Endodermal cell (in vitro differentiated cells): ENCODE data around the gene BET1L. TPM values are rescaled to one million over a fixed set of nuclear protein-coding genes. Genes with fewer than 3 reads are reported as not detected.

ENCODE experiments used
- DNase-seq: peaks from one replicate; pipeline ENCODE4 v3.0.0-alpha.2; 2017
- H3K27ac ChIP-seq: 2 replicates; pipeline ENCODE4 v1.5.1; 2013; ENCODE audit warnings: mild to moderate bottlenecking, low read depth, low read length, moderate library complexity
- H3K27me3 ChIP-seq: 2 replicates; pipeline ENCODE4 v1.6.1; 2013; ENCODE audit warnings: mild to moderate bottlenecking, low read length, moderate library complexity; ENCODE audit not compliant: insufficient read depth, control insufficient read depth, poor library complexity, severe bottlenecking
- H3K36me3 ChIP-seq: 2 replicates; pipeline ENCODE4 v1.7.0; 2013; ENCODE audit warnings: mild to moderate bottlenecking, low read length, moderate library complexity; ENCODE audit not compliant: control insufficient read depth, insufficient read depth
- H3K4me1 ChIP-seq: one replicate; pipeline ENCODE4 v1.7.0; 2013; ENCODE audit warnings: low read length; ENCODE audit not compliant: control insufficient read depth, insufficient read depth
- H3K4me3 ChIP-seq: 2 replicates; pipeline ENCODE4 v1.5.1; 2013; ENCODE audit warnings: mild to moderate bottlenecking, low read length, moderate library complexity
- H3K9ac ChIP-seq: 2 replicates; pipeline ENCODE4 v1.6.1; 2013; ENCODE audit warnings: mild to moderate bottlenecking, low read length, moderate library complexity; ENCODE audit not compliant: poor library complexity, severe bottlenecking; ENCODE audit errors: extremely low read depth
- H3K9me3 ChIP-seq: 2 replicates; pipeline ENCODE4 v1.6.1; 2013; ENCODE audit warnings: mild to moderate bottlenecking, low read length, moderate library complexity; ENCODE audit not compliant: control insufficient read depth
- H3K27ac Mint-ChIP-seq: 2 replicates; pipeline ENCODE4 v1.8.0; 2020; ENCODE audit warnings: mixed read lengths
- H3K27me3 Mint-ChIP-seq: 2 replicates; pipeline ENCODE4 v1.8.0; 2021; ENCODE audit warnings: mild to moderate bottlenecking, mixed read lengths; ENCODE audit not compliant: insufficient read depth
- H3K36me3 Mint-ChIP-seq: 2 replicates; pipeline ENCODE4 v1.8.0; 2020; ENCODE audit warnings: low read depth, mixed read lengths
- H3K4me1 Mint-ChIP-seq: 2 replicates; pipeline ENCODE4 v1.8.0; 2020; ENCODE audit warnings: mixed read lengths
- H3K4me3 Mint-ChIP-seq: 2 replicates; pipeline ENCODE4 v1.8.0; 2020; ENCODE audit warnings: mild to moderate bottlenecking, moderate library complexity, mixed read lengths
- H3K9me3 Mint-ChIP-seq: 2 replicates; pipeline ENCODE4 v1.8.0; 2020; ENCODE audit warnings: mild to moderate bottlenecking, mixed read lengths
- WGBS, 2 experiments: methylation state at CpG; one replicate each; pipeline versions ENCODE4 v1.1.5 to v1.1.7; 2013; ENCODE audit warnings: missing lambda C conversion rate in 2 of 2, mixed read lengths in 1 of 2; ENCODE audit not compliant: insufficient coverage in 1 of 2, insufficient read length in 1 of 2; 5-methylcytosine and 5-hydroxymethylcytosine counted together
- total RNA-seq, 2 donors: library from RNA; stranded (reverse); fragmentation: NEBNext Ultra II Directional in 1 of 2; extraction: Animal tissue kit (Norgen Biotek cat#: 25700) in 1 of 2; gene quantifications; 2 replicates in 1 of 2; 3 replicates in 1 of 2; pipeline ENCODE4 v1.2.1, GENCODE V29; 2021
- TF ChIP-seq, protein P1 (sequence below): fragments of 200-600 bp; sonication (generic); conservative IDR thresholded peaks from 2 replicates; pipeline ENCODE4 v1.5.0; 2021; ENCODE audit warnings: antibody characterized with exemption, mild to moderate bottlenecking

The BET1L gene
- total RNA-seq, 2 donors from 2014 or later = 47.4 to 63.7 TPM

DNA sequence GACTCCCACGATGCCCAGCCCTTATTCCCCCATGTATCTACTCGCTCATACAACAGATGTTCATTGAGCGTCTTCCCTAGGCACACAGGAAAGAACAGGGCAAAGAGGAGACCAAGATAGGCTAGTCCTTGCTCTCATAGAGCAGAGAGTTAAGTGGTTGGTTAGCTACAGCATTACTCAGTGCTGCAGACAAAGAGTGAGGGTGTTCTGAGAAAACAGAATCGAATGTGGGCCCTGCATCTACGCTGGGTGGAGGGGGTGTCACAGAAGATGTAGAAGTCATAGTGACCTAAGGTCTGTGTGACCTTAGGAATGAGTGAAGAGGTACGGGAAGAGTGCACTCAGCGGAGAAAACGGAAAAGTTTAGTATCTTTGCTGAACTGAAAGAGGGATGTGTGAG is 41.9 kb upstream of the BET1L start:
- Histone ChIP-seq H3K27ac (no peak overlapping the region), H3K9me3 (no peaks in the 10 kb centered on the region), H3K4me3 (no peak overlapping the region), H3K9ac (no peak overlapping the region), H3K27me3 (no peaks in the 10 kb centered on the region), H3K36me3 (peaks cover 88% of the 10 kb centered on the region), H3K4me1 (no peaks in the 10 kb centered on the region)
- peaks cover 81% of the 10 kb centered on the region for H3K36me3 Mint-ChIP-seq
- no peak overlapping the region for H3K27ac Mint-ChIP-seq
- TF ChIP-seq, protein P1, sequence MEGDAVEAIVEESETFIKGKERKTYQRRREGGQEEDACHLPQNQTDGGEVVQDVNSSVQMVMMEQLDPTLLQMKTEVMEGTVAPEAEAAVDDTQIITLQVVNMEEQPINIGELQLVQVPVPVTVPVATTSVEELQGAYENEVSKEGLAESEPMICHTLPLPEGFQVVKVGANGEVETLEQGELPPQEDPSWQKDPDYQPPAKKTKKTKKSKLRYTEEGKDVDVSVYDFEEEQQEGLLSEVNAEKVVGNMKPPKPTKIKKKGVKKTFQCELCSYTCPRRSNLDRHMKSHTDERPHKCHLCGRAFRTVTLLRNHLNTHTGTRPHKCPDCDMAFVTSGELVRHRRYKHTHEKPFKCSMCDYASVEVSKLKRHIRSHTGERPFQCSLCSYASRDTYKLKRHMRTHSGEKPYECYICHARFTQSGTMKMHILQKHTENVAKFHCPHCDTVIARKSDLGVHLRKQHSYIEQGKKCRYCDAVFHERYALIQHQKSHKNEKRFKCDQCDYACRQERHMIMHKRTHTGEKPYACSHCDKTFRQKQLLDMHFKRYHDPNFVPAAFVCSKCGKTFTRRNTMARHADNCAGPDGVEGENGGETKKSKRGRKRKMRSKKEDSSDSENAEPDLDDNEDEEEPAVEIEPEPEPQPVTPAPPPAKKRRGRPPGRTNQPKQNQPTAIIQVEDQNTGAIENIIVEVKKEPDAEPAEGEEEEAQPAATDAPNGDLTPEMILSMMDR = no peak
- no peaks in the 10 kb centered on the region for H3K27me3 Mint-ChIP-seq
- DNase-seq = no peak
- H3K4me1 Mint-ChIP-seq = no peaks in the 10 kb centered on the region
- H3K4me3 Mint-ChIP-seq = no peak overlapping the region
- 83 to 84% methylated on average over 8 of the region's 8 CpGs for WGBS, 2 experiments
- no peaks in the 10 kb centered on the region for H3K9me3 Mint-ChIP-seq

DNA sequence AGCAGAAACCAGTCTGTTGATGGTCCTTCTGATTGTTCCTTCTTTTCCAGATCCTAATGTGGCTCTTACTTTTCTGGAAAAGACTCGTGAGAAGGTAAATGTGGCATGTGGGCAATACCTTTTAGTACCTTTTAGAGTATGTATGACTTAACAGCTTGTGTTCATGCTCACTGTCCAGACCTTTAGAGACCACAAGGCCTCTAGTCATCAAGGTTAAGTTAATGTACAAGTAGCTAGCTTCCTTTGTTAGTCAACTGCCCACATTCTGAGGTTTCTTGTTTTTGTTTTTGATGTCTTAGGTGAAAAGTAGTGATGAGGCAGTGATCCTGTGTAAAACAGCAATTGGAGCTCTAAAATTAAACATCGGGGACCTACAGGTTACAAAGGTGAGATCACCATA is 37.2 kb upstream of the BET1L start:
- no peak for DNase-seq
- 96 to 100% methylated on average over 1 to 2 of the region's 2 CpGs for whole genome bisulfite sequencing, 2 experiments
- no peaks in the 10 kb centered on the region for H3K27me3 ChIP-seq
- no peak overlapping the region for H3K4me3 ChIP-seq
- no peak overlapping the region for H3K4me3 Mint-ChIP-seq
- no peaks in the 10 kb centered on the region for H3K4me1 ChIP-seq
- no peak overlapping the region for H3K27ac ChIP-seq
- H3K27me3 Mint-ChIP-seq = no peaks in the 10 kb centered on the region
- no peaks in the 10 kb centered on the region for H3K9me3 ChIP-seq
- H3K27ac Mint-ChIP-seq = no peak overlapping the region
- H3K36me3 ChIP-seq = peaks cover 92% of the 10 kb centered on the region
- H3K9me3 Mint-ChIP-seq = no peaks in the 10 kb centered on the region
- peaks cover 89% of the 10 kb centered on the region for H3K36me3 Mint-ChIP-seq
- H3K9ac ChIP-seq = no peak overlapping the region
- TF ChIP-seq, protein P1 = no peak
- no peaks in the 10 kb centered on the region for H3K4me1 Mint-ChIP-seq

DNA sequence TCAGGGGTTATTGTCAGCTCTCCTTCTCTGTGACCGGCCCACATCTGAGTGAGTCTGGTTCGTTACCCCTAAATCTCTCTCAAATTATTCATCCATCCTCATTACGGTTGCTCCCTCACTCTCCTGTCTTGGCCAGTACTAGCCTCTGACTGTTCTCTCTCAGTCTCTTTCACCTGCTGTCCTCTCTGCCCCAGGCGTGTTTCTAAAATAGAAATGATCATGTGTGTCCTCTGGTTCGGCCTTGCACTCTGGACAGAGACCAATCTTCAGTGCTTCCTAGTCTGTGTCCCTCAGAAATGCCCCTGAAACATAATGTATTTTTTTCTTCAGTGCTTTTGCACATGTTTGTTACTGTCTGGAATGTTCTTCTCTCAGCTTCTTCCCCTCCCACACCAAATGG is 34.4 kb upstream of the BET1L start:
- Mint-ChIP-seq H3K9me3 (no peaks in the 10 kb centered on the region), H3K27ac (no peak overlapping the region), H3K4me3 (no peak overlapping the region), H3K4me1 (peaks cover 4% of the 10 kb centered on the region), H3K36me3 (peaks cover 71% of the 10 kb centered on the region), H3K27me3 (no peaks in the 10 kb centered on the region)
- Histone ChIP-seq H3K9me3 (no peaks in the 10 kb centered on the region), H3K27me3 (no peaks in the 10 kb centered on the region), H3K36me3 (peaks cover 70% of the 10 kb centered on the region), H3K4me3 (no peak overlapping the region), H3K4me1 (peaks cover 3% of the 10 kb centered on the region), H3K27ac (no peak overlapping the region), H3K9ac (no peak overlapping the region)
- TF ChIP-seq, protein P1 = no peak
- no peak for DNase-seq
- WGBS, 2 experiments = 94 to 99% methylated on average over 5 of the region's 5 CpGs
